GM18526 (cell line): ENCODE results near the gene PCDHA6.
"Not testable (repeated sequence)": the region's sequence is repeated elsewhere in the genome, so short reads cannot be mapped to it uniquely, and the experiment has no call there.

Source experiments
- POLR2A ChIP-seq: IDR thresholded peaks from 3 replicates; pipeline ENCODE4 v1.6.1; 2011; ENCODE audit not compliant: insufficient read length; ENCODE audit errors: extremely low read depth

The PCDHA6 gene

GRCh38 chr5:140821375-140822280 lies 6.1 kb upstream of the PCDHA6 start, which contains the start of gene PCDHA5:
PCDHA5 (plus strand) TSS chr5:140821613.
- no peak for TF ChIP-seq POLR2A

- TF ChIP-seq POLR2A: no peak
Measured at GRCh38 chr5:140822281-140822629, 5.5 kb upstream of the PCDHA6 start.

GRCh38 chr5:140823475-140823874 lies 4.3 kb upstream of the PCDHA6 start:
- no peak for TF ChIP-seq POLR2A

GRCh38 chr5:140828362-140828737 lies 590 bp downstream of the PCDHA6 start:
- no peak for TF ChIP-seq POLR2A

GRCh38 chr5:140833993-140834392 lies 6.2 kb downstream of the PCDHA6 start, which contains the start of gene PCDHA7:
PCDHA7 (plus strand) TSS chr5:140834269; CDS start chr5:140834384, 115 bp downstream.
- no peak for TF ChIP-seq POLR2A

- TF ChIP-seq POLR2A: no peak
Measured at GRCh38 chr5:140835622-140836510, 8.1 kb downstream of the PCDHA6 start.

GRCh38 chr5:140840978-140841962 lies 13.5 kb downstream of the PCDHA6 start, which contains the start of gene PCDHA8:
PCDHA8 (plus strand) TSS chr5:140841187; CDS start chr5:140841322, 135 bp downstream.
- no peak for TF ChIP-seq POLR2A

GRCh38 chr5:140842798-140843733 lies 15.3 kb downstream of the PCDHA6 start:
- TF ChIP-seq POLR2A: no peak

GRCh38 chr5:140848139-140849102 lies 20.7 kb downstream of the PCDHA6 start, which contains the start of gene PCDHA9:
PCDHA9 (plus strand) TSS chr5:140848382; CDS start chr5:140848496, 114 bp downstream.
- TF ChIP-seq POLR2A: not testable (repeated sequence)

- TF ChIP-seq POLR2A: no peak
Measured at GRCh38 chr5:140855772-140856674, 28.3 kb downstream of the PCDHA6 start, which contains the start of gene PCDHA10. PCDHA10 (plus strand) TSS chr5:140855897; CDS start chr5:140856049, 152 bp downstream.
